PFSK-1 (cell line): Measurements from ENCODE around the gene PID1.

ENCODE experiments used
- POLR2AphosphoS5 ChIP-seq: IDR thresholded peaks from 2 replicates; pipeline ENCODE4 v1.6.1; 2012; ENCODE audit warnings: low read depth, mild to moderate bottlenecking, control low read depth, low read length, moderate library complexity
- SIN3A ChIP-seq: IDR thresholded peaks from 2 replicates; pipeline ENCODE4 v1.6.1; 2012; ENCODE audit warnings: mild to moderate bottlenecking, low read length, moderate library complexity, borderline replicate concordance; ENCODE audit not compliant: insufficient read depth

DNA sequence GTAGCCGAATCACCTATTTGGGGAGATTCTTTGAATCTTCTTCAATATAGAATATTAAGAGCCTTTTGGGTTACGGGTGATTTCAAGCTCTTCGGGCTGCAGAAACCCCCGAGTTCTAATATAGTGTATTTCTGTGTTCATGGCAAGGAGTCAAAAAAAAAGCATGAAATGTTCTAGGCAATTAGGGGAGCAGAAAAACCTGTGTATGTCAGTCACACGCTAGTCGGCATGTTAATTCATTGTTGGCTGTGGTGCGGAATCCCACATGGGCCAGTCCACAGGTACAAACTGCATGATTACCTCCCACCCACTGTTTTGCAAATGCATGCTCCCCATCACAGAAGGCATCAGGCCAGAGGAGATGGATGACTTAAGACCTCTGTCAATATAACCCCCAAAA lies 161.9 kb downstream of the PID1 start:
- TF ChIP-seq SIN3A, result no peak
- no peak for TF ChIP-seq POLR2AphosphoS5
